WTC11 (cell line): ENCODE measurements around the gene PSD. TPM values are rescaled to one million over a fixed set of nuclear protein-coding genes. Genes with fewer than 3 reads are reported as not detected.

ENCODE experiments used
- ATAC-seq: fragments of 200-7000 bp; cut with Tn5 transposase; 2 replicates; pipeline ENCODE4 v1.10.0; 2021; ENCODE audit warnings: mild to moderate bottlenecking, moderate library complexity
- CTCF ChIA-PET: fragments of 300-600 bp; sonication (Branson Sonifier 250); formaldehyde crosslinking; loops from one replicate; lab custom pipeline; 2021; ENCODE audit warnings: antibody characterized with exemption; lab: Charles Lee
- POLR2A ChIA-PET: fragments of 350-600 bp; sonication (Branson Sonifier 250); formaldehyde crosslinking; loops from one replicate; lab custom pipeline; 2021; ENCODE audit warnings: antibody characterized with exemption; lab: Charles Lee
- DNase-seq: peaks from one replicate; pipeline ENCODE4 v3.0.0; 2021; ENCODE audit warnings: low spot score
- H3K27ac Mint-ChIP-seq: 2 replicates; pipeline ENCODE4 v1.8.0; 2021; ENCODE audit warnings: mixed read lengths
- H3K27me3 Mint-ChIP-seq: 2 replicates; pipeline ENCODE4 v1.8.0; 2021; ENCODE audit warnings: low read depth, mild to moderate bottlenecking, moderate library complexity, mixed read lengths
- H3K36me3 Mint-ChIP-seq: 2 replicates; pipeline ENCODE4 v1.8.0; 2021; ENCODE audit warnings: mixed read lengths
- H3K4me1 Mint-ChIP-seq: 2 replicates; pipeline ENCODE4 v1.8.0; 2022; ENCODE audit warnings: mixed read lengths
- H3K4me3 Mint-ChIP-seq: 2 replicates; pipeline ENCODE4 v1.8.0; 2021; ENCODE audit warnings: mild to moderate bottlenecking, moderate library complexity, mixed read lengths
- H3K9me3 Mint-ChIP-seq: 2 replicates; pipeline ENCODE4 v1.8.0; 2021; ENCODE audit warnings: mixed read lengths
- AR ChIP-seq: fragments of 250-450 bp; sonication (Bioruptor Pico); IDR thresholded peaks from 2 replicates; pipeline ENCODE4 v1.9.0; 2021; ENCODE audit warnings: mild to moderate bottlenecking
- FOXP1 ChIP-seq: sonication (generic); formaldehyde crosslinking; IDR thresholded peaks from 2 replicates; pipeline ENCODE4 v1.8.0; 2022; ENCODE audit warnings: missing genetic modification reagents, mild to moderate bottlenecking, moderate library complexity, borderline replicate concordance
- IRF1 ChIP-seq: sonication (generic); formaldehyde crosslinking; IDR thresholded peaks from 2 replicates; pipeline ENCODE4 v1.8.0; 2023; ENCODE audit warnings: missing genetic modification reagents
- KAT7 ChIP-seq: sonication (generic); formaldehyde crosslinking; IDR thresholded peaks from 2 replicates; pipeline ENCODE4 v1.8.1; 2023; ENCODE audit warnings: missing genetic modification reagents, mild to moderate bottlenecking, borderline replicate concordance
- MLX ChIP-seq: sonication (generic); formaldehyde crosslinking; IDR thresholded peaks from 2 replicates; pipeline ENCODE4 v1.8.1; 2023; ENCODE audit warnings: mild to moderate bottlenecking, missing genetic modification reagents, moderate library complexity
- NR1H2 ChIP-seq: sonication (generic); formaldehyde crosslinking; IDR thresholded peaks from 2 replicates; pipeline ENCODE4 v1.9.0; 2021; ENCODE audit warnings: mild to moderate bottlenecking, moderate library complexity, missing genetic modification reagents
- PREB ChIP-seq: sonication (generic); formaldehyde crosslinking; IDR thresholded peaks from 2 replicates; pipeline ENCODE4 v1.8.1; 2022; ENCODE audit warnings: mild to moderate bottlenecking, missing genetic modification reagents, moderate library complexity, borderline replicate concordance
- SMAD3 ChIP-seq: sonication (generic); formaldehyde crosslinking; IDR thresholded peaks from 2 replicates; pipeline ENCODE4 v1.8.0; 2022; ENCODE audit warnings: missing genetic modification reagents, mild to moderate bottlenecking, borderline replicate concordance
- SP1 ChIP-seq: sonication (generic); formaldehyde crosslinking; conservative IDR thresholded peaks from 2 replicates; pipeline ENCODE4 v1.8.1; 2022; ENCODE audit warnings: missing genetic modification reagents
- USF1 ChIP-seq: sonication (generic); formaldehyde crosslinking; IDR thresholded peaks from 2 replicates; pipeline ENCODE4 v1.8.0; 2022; ENCODE audit warnings: mild to moderate bottlenecking, missing genetic modification reagents
- ZNF138 ChIP-seq: sonication (generic); formaldehyde crosslinking; conservative IDR thresholded peaks from 2 replicates; pipeline ENCODE4 v1.8.1; 2022; ENCODE audit warnings: mild to moderate bottlenecking, moderate library complexity, missing genetic modification reagents
- total RNA-seq: library from RNA; stranded (reverse); gene quantifications from 3 replicates; pipeline ENCODE4 v1.2.3, GENCODE V29; 2021

The PSD gene
- total RNA-seq, 1 experiment from 2014 or later, result 12.5 TPM

GRCh38 chr10:102450124-102450373 lies 31.5 kb upstream of the PSD start:
- Mint-ChIP-seq H3K4me3 (peak overlapping the region; percentile 93), H3K27ac (peak overlapping the region; percentile 83), H3K36me3 (peaks cover 9% of the 10 kb centered on the region), H3K27me3 (no peaks in the 10 kb centered on the region), H3K4me1 (peaks cover 36% of the 10 kb centered on the region), H3K9me3 (no peaks in the 10 kb centered on the region)
- CTCF ChIA-PET, result interaction anchor here (0.6 to 4.0 kb wide), 16 partner anchors 12 to 218 kb away, joined by 3 to 40 read pairs (median 8); partner anchors contain the start of genes FBXL15 and NFKB2
- POLR2A ChIA-PET, result interaction anchor here (0.7 to 3.1 kb wide), 9 partner anchors 11 to 104 kb away, joined by 3 to 37 read pairs (median 5); partner anchors contain the start of genes CUEDC2, FBXL15 and PSD
- no peak for ATAC-seq
- TF ChIP-seq IRF1 (CRISPR knock-in tag) (no peak), SMAD3 (CRISPR knock-in tag) (peak; percentile 80; the same call in 1 of the 2 replicates), PREB (no peak), ZNF138 (CRISPR knock-in tag) (no peak)
- no peak for DNase-seq

- no peaks in the 10 kb centered on the region for H3K27me3 Mint-ChIP-seq
- peak overlapping the region; percentile 93 for H3K4me3 Mint-ChIP-seq
- peaks cover 31% of the 10 kb centered on the region for H3K4me1 Mint-ChIP-seq
- ChIA-PET POLR2A (interaction anchor here (0.7 to 3.1 kb wide), 6 partner anchors 11 to 50 kb away, joined by 5 to 37 read pairs (median 10); partner anchors contain the start of genes CUEDC2 and FBXL15), CTCF (interaction anchor here (0.6 to 4.0 kb wide), 11 partner anchors 14 to 488 kb away, joined by 3 to 40 read pairs (median 10); partner anchors contain the start of genes FBXL15 and NFKB2)
- peaks cover 9% of the 10 kb centered on the region for H3K36me3 Mint-ChIP-seq
- H3K27ac Mint-ChIP-seq, result peak overlapping the region; percentile 83
- DNase-seq, result peak; percentile 83
- no peaks in the 10 kb centered on the region for H3K9me3 Mint-ChIP-seq
- TF ChIP-seq USF1 (CRISPR knock-in tag), result 0 out of 2 replicates have a peak, but pooled peaks have one; percentile 18
- no peak for TF ChIP-seq MLX (CRISPR knock-in tag)
- peak; percentile 83 for ATAC-seq
Measured at GRCh38 chr10:102449321-102450123, 30.9 kb upstream of the PSD start.

- DNase-seq (no peak), ATAC-seq (no peak)
- Mint-ChIP-seq H3K4me1 (peaks cover 8% of the 10 kb centered on the region), H3K9me3 (no peaks in the 10 kb centered on the region), H3K36me3 (no peaks in the 10 kb centered on the region), H3K4me3 (no peak overlapping the region), H3K27me3 (peaks cover 5% of the 10 kb centered on the region), H3K27ac (no peak overlapping the region)
- POLR2A ChIA-PET, result no interaction called here
- TF ChIP-seq NR1H2 (CRISPR knock-in tag) (no peak), IRF1 (CRISPR knock-in tag) (no peak), SMAD3 (CRISPR knock-in tag) (no peak), SP1 (CRISPR knock-in tag) (no peak), FOXP1 (CRISPR knock-in tag) (no peak), AR (CRISPR knock-in tag) (no peak), KAT7 (no peak)
- CTCF ChIA-PET, result no interaction called here
Measured at GRCh38 chr10:102444851-102445250, 26.3 kb upstream of the PSD start.
